Measurements from ENCODE around the gene ADARB2.

The ADARB2 gene

DNA sequence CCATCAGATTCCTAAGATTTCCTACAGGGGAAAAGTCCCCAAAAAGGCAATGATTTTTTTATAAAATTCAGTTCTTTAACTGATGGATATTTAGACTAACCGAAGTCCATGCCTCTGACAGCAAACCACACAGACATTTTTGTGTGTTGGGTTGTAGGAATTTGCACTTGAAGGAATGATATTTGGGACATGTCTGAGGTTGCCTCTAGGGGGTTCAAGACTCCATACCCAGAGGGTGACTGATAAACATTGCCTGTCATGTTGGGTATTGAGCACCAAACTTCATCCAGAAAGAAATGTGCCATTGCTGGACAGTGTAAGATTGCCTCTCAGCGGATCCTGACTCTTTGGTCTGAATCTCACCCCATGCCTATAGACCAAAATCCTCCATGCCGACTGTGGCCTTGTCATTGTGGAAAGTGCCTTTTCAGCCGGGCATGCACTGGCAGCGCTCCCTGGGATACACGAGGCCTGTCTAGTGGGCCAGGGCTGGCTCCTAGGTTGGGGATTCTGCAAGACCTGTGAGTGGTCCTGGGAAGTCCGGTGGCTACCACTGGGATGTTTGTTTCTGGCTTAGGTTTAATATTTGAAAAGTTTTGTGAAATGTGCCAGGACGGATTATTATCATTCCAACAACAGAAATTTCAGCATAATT is 428.2 kb downstream of the ADARB2 start:
- no peak for DNase-seq (ENCODE audit: low read depth)
- TF ChIP-seq CTCF (conservative IDR thresholded peaks at IDR 0.05; ENCODE audit: control insufficient read depth, insufficient read depth, low read depth, low read length), result no peak
- no peak overlapping the region for H3K4me3 ChIP-seq (ENCODE audit: control insufficient read depth, low read depth, low read length)

DNA sequence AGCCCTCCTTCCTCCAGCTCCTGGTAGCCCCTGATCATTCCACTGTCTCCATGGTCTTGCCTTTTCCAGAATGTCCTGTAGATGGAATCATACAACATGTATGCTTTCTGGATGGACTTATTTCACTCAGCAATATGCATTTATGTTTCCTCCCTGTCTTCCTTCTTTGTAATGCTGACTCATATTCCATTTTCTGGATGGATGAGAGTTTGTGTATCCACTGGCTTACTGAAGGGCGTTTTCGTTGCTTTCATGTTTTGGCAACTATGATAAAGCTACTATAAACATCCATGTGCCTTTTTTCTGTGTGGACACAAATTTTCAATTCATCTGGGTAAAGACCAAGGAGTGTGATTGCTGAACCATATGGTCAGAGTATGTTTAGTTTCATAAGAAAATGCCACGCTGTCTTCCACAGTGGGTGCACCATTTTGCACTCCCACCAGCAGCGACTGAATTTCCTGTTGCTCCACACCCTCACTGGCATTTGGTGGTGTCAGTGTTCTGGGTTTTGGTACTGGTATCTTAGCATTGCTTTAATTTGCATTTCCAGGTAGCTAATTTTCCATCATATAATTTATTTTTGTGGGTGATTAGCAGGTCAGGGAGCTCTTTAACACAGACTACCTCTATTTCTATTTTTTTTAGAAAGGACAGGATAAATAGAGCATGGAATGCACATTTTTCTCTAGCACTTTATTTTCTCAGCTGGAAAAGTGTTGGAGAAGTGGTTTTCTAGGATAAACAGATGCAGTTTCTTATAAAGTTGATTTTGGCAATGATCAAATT is 429.0 kb downstream of the ADARB2 start:
- DNase-seq (ENCODE audit: low read depth), result no peak
- no peak overlapping the region for H3K4me3 ChIP-seq (ENCODE audit: control insufficient read depth, low read depth, low read length)
- TF ChIP-seq CTCF (conservative IDR thresholded peaks at IDR 0.05; ENCODE audit: control insufficient read depth, insufficient read depth, low read depth, low read length), result no peak

GRCh38 chr10:1301143-1301542 is 436.2 kb downstream of the ADARB2 start:
- no peak overlapping the region for H3K4me3 ChIP-seq (ENCODE audit: control insufficient read depth, low read depth, low read length)
- no peak for TF ChIP-seq CTCF (conservative IDR thresholded peaks at IDR 0.05; ENCODE audit: control insufficient read depth, insufficient read depth, low read depth, low read length)
- no peak for DNase-seq (ENCODE audit: low read depth)

GRCh38 chr10:1300218-1300617 is 437.1 kb downstream of the ADARB2 start:
- TF ChIP-seq CTCF (conservative IDR thresholded peaks at IDR 0.05; ENCODE audit: control insufficient read depth, insufficient read depth, low read depth, low read length), result no peak
- no peak overlapping the region for H3K4me3 ChIP-seq (ENCODE audit: control insufficient read depth, low read depth, low read length)
- DNase-seq (ENCODE audit: low read depth), result no peak

GRCh38 chr10:1299041-1299726 is 438.1 kb downstream of the ADARB2 start:
- no peak for DNase-seq (ENCODE audit: low read depth)
- no peak for TF ChIP-seq CTCF (conservative IDR thresholded peaks at IDR 0.05; ENCODE audit: control insufficient read depth, insufficient read depth, low read depth, low read length)
- H3K4me3 ChIP-seq (ENCODE audit: control insufficient read depth, low read depth, low read length), result no peak overlapping the region

DNA sequence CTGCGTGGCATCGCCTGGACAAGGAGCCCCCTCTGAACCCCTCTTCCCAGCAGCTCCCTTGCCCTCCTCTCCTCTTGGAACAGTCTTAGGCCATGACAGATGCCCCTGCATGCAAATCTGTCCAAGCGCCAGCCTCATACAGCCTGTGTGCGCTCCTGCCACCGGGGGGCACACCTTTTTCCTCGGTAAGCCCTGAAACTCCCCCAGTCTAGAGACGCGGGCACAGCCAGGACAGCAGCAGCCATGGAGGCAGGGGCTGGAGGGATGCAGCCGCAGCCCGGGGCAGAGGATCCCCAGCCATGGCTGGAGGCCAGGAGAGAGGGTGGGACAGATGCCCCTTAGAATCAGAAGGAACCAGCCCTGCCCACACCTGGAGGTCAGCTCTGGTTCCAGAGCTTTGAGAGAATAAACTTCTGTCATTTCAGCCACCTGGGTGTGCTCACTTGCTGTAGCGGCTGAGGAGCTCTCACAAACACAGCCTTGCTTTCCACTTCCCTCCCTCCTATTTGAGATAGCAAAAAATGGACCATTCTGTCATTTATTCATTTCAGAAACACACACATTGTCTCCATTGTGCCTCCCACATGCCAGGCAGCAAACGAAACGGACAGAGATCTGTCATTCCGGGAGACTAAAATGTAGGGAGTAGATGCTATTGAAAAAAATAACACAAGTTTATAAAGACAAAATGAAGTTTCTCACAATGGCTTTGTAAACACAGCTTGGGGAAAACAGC is 439.6 kb downstream of the ADARB2 start:
- TF ChIP-seq CTCF (conservative IDR thresholded peaks at IDR 0.05; ENCODE audit: control insufficient read depth, insufficient read depth, low read depth, low read length), result no peak
- no peak for DNase-seq (ENCODE audit: low read depth)
- H3K4me3 ChIP-seq (ENCODE audit: control insufficient read depth, low read depth, low read length), result no peak overlapping the region

Measured in fibroblast of mammary gland (primary cell).